Stimulated activated CD4-positive, alpha-beta T cell treated with anti-CD3 and anti-CD28 coated beads, Interleukin-2, amount 100 ng/mL, for 48 hours (primary cell): ENCODE results near the gene FDXR.
A peak's percentile ranks its signal among the peaks of the same experiment; 100 is the strongest.

Source experiments
- DNase-seq, 2 donors: peaks; one replicate each; pipeline ENCODE4 v3.0.0-alpha.2; 2020

FDXR gene

DNA sequence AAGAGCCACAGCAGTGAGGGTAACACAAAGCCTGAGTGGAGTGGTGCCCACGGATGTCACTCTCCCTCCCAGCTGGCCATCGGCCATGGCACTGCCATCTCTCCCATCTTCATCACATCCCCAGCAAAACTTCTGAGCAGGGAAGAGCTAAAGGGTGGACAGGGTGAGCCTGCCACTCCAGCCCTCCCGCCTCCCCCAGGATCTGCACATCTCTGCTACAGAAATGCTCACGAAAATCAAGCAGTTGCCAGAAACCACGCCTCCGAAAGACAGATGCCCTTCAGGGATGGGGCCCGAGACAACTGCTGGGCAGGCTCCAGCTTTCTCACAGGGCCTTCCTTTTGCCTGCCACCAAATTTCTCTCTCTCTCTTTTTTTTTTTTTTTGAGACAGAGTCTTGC lies 16.7 kb downstream of the FDXR start:
- no peak for DNase-seq

DNA sequence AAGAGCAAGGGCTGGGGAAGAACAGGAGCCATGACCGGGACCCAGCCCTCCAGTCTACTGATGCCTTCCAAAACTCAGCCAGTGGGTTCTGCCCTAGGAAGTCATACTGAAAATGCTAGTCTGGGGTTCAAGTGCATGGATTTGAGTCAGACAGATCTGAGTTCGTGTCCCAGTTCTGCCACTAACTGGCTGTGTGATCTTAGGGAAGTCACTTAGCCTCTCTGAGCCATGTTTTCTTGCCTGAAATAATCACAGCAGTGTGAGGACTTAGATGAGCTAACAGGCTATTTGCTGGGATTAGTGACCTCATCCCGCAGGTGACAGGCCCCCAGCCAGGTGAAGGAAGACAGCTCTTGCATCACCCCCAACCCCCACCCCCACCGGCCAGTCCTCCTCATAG lies 17.5 kb downstream of the FDXR start:
- DNase-seq: no peak

DNA sequence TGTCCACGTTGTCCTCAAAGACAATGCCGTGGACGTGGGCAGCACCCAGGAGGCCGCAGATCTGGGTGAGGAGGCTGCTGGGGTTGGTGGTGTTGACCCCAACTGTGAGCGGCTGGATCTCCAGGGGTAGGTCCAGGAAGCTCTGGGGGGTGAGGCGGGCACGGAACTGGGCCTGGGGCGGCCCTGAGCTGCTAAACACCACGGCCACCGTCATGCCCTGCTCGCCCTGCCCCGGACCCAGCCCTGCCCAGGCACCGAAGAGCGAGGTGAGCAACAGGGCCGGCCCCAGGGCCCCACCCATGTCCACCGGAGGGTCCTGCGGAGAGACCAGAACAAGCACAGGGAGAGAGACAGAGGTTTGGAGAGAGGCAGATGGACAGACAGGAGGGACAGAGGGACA lies 18.0 kb downstream of the FDXR start:
- no peak for DNase-seq

DNA sequence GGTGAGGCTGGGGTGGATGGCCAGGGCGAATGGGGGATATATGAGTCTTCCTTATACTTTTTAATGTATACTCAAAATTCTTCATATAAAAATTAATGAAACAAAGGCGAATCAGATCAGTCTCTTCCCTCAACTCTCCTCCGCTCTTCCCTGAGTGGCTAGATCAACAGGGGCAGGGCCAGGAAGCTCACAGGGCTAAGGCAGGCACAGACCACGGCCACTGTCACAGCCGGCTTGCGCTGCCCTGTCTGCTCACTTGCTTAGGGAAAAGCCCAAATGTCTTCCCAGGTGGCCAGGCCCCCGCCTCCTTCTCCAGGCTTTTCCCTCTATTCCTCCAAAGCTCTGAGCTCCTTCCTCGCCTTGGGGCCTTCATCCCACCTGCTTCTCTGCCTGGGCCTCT lies 19.1 kb downstream of the FDXR start:
- DNase-seq: no peak

DNA sequence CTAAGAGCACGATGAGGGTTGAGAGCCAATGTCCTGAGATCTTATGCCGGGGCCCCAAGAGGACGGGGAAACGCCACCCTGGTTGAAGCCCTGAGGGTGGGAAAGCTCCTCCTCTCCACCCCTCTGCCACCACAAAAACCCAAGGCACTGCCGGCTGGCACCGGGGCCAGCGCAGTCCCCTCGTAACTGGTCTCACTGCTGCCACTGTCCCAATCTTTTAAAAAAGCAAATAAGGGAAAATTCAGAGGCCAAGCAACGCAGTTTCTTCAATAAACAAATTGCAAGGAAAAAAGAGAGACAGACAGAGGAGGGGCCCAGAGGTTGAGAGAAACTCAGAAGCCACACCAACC lies 19.8 kb downstream of the FDXR start:
- DNase-seq: no peak

DNA sequence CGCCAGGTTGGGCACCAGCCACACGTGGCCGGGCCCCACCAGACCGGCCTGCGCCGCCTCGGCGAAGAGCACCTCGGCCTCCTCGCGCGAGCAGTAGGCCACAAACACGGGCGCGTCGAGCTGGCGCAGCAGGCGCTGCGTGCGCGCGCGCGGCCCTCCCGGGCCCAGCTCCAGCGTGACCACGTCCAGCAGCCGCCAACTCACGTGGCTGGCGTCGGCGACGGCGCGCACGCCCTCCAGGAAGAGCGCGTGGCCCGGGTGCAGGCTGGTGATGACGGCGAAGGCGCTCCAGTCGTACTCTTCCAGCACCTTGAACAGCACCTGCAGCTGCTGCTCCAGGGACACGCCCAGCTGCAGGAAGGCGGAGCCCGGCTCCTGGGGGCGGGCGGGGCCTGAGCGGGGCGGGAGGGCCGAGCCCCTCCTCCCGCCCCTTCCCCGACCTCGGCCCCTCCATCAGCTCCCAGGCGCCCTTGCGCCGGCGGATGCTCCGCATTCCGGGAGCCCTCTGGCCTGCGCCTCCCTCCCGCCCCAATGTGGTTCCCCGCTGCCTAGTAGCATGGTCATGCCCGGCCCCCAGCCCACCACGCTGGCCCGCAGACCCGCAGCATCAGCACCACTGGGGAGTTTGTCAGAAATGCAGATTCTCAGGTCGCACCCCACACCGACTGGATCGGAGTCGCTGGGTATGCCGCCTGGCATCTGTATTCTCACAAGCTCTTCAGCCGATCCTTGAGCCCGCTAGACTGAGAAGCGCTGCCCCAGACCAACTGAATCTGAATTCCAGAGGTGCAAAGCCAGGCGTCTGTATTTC lies 20.4 kb downstream of the FDXR start:
- peak; percentile 49 to 56 for DNase-seq

DNA sequence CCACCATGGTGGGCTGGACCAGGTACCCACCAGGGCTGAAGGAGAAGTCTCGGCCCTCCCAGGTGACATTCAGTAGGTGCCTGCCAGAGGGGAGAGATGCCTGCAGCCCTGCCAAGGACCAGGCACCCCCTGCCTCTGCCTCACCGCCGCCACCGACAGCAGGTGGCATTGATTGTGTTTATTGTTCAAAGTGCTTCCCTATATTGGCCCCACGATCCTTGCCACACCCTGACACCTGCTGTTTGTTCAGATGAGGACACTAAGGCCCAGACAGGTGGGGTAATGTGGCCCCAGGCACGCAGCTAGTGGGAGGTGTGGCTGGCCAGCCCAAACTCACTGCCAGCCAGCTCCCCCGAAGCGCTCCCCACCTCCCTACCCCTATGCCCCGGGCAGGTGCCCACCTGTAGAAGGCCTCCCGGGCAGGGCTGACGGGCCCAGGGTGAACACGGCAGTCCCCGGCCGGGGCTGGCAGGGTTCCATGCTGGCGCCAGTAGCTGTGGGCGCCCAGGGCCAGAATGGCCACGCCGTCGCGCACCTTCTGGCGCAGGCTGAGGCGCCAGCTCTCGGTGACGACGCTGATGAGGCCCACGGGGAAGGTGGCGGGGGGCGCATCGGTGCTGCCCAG lies 21.1 kb downstream of the FDXR start:
- no peak for DNase-seq

DNA sequence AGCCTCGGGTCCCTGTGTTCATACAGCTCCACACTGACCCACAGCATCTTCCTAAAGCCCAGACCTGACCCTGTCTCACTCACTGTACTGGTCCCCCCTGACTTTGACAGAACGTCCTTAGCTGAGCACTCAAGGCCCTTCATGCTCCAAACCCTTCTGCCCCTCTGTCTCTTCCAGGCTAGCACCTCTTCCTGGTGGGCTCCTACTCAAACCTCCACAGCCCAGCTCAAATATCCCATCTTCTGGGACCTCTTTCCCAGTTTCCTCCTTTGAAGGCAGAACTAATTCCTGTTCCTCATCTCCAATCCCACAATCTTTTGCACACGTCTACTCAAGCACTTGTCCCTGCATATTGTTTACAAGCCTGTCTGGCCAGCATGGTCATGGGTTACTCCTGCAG lies 21.9 kb downstream of the FDXR start:
- DNase-seq: no peak

DNA sequence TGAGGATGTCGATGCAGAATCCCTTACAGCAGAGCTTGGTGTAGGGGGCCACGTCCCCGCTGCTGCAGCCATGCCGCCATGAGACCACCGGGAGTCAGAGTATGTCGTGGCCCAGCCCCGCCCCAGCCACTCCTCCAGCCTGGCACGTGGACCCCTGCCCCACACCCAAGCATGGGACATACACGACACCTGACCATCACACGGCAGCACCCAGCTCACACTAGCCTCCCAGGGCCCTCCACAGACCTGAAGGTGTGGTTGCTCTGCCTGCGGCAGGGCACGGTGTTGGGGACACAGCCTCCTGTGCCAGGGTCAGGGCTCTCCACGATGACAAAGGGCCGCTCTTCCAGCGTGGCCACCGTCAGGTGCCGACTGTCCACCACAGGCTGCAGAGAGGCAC lies 22.5 kb downstream of the FDXR start:
- no peak for DNase-seq

DNA sequence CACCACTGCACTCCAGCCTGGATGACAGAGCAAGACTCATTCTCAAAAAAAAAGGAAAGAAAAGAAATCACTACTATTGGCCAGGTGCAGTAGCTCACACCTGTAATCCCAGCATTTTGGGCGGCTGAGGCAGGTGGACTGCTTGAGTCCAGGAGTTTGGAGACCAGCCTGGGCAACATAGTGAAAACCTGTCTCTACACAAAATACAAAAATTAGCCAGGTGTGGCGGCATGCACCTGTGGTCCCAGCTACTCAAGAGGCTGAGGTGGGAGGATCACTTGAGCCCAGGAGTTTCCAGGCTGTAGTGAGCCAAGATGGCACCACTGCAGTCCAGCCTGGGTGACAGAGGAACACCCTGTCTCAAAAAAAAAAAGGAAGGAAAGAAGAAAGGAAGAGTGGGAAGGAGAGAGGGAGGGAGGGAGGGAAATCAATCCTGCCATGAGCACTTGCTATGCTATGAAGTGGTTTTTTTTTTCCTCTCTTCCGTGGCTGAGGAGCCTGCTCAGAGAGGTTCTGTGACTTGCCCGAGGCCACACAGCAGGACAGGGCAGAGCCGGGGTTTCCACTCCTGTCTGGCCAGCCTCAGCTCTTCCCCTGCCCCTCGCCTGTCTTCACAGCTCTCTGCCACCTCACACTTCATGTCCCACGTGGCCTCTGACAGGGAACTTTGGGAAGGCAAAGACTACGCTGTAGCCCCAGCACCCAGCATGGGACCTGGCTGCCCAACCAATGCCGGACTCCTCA lies 24.0 kb downstream of the FDXR start:
- DNase-seq: no peak

DNA sequence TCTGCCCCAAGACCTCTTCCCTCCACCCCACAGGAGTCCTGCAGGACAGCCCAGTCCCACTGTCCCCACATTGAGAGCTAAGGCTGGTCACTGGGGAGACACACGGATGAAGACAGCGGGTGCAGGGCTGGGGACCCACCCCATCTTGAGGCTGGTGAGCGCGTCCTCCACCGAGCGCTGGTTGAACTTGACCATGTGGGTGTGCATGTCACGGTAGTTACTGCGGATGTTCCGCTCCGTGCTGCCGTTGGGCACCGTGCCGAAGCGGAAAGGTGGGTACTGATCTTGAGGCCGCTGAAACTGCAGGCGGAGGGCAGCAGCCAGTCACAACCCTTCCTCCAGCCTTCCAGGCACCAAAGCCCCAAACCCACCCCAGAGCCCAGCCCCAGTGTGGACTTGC lies 26.2 kb downstream of the FDXR start:
- no peak for DNase-seq

DNA sequence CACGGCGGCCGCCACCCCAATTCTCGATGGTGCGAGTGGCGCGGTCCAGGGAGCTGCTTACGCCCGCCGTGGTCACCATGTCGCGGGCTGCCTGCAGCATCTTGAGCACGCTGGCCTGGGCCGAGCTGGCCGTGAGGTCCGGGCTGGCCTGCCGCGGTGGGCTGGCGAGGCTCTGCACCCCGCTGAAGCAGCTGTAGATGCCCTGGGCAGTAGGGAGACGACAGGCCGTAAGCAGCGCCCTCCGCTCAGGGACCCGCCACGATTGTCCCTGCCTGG lies 29.5 kb downstream of the FDXR start:
- DNase-seq: no peak

DNA sequence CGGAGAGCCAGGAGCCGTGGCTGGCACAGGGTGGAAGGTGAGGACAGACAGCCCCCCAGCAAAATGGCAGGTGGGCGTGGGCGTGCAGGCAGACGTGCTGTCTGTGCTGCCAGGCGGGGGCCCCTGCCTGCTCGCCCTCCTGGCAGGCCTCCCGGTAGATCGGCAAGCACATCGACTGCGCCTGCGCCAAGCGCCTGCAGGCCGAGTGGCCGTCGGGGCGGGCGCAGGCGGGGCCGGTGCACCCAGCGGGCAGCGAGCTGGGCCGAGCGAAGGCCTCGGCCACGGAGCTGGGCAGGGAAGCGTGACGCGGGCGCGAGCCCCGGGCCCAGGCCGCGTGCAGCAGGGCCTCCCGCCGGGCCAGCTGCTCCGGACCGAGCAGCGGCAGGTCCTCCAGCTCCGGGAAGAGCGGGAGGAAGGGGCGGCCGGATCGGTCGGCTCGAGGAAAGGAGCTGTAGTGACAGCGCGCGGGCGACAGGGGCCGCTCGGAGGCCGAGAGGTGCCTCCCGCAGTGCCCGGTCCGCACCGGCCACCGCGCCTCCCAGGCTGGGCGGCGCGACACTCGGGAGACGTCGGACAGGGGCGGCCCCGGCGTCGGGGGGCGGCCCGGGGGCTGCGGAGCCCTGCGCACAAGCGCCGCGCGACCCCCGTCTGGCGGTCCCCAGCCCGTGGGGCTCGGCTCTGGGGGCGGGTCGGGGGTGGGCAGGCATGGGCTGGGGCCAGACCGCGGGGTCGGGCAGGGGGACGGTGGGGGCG lies 30.0 kb downstream of the FDXR start:
- no peak for DNase-seq

DNA sequence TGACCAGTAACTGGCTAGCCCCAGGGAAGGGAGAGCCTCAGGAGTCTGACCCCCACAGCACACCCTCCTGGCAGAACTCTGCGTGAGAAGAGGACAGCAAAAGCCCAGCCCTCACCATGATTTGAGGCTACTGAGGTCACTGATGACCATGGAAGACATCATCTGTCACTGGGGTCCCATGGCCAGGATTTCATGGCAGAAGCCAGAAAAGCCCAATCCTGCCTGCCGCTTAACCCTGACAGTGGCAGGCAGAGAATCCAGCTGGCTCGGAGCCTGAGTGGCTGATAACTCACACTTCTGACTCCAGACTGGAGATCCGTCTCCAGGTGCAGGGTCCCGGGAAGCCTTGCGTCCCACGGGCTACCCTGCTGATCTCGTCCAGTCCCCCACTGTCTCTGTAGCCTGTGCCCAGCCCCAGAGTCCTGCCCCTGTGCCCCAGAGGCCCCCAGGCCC lies 30.6 kb downstream of the FDXR start:
- no peak for DNase-seq

DNA sequence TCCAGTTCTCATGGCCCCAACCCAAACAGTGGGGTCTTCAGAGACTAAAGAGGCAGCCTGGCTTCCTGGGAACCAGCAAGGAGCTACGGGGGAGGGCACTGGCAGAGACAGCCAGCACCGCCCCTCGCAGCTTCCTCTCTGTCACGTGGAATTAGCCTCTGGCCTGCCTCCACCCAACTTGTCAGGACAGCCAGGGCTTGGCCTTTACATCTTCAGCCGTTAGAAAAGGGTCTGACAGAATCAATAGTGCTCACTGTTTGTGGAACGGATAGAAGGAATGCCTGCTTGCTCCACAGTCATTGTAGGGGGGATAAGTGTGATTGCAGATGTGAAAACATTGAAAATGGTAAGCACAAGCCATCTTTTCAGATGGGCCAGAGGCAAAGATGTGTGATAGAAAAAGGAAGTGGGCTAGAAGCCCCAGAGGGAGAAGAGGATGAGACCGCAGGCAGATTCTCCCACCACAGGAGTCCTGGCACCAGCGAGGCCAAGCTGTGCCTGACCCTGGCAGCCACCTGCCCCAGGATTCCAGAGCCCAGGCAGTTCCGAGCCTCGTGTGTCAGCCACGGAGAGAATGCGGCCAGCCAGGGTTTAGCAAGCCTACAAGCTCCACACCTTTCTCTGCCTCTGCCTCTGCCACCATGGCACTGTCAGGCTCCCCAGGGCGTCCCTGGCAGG lies 31.7 kb downstream of the FDXR start:
- no peak for DNase-seq

DNA sequence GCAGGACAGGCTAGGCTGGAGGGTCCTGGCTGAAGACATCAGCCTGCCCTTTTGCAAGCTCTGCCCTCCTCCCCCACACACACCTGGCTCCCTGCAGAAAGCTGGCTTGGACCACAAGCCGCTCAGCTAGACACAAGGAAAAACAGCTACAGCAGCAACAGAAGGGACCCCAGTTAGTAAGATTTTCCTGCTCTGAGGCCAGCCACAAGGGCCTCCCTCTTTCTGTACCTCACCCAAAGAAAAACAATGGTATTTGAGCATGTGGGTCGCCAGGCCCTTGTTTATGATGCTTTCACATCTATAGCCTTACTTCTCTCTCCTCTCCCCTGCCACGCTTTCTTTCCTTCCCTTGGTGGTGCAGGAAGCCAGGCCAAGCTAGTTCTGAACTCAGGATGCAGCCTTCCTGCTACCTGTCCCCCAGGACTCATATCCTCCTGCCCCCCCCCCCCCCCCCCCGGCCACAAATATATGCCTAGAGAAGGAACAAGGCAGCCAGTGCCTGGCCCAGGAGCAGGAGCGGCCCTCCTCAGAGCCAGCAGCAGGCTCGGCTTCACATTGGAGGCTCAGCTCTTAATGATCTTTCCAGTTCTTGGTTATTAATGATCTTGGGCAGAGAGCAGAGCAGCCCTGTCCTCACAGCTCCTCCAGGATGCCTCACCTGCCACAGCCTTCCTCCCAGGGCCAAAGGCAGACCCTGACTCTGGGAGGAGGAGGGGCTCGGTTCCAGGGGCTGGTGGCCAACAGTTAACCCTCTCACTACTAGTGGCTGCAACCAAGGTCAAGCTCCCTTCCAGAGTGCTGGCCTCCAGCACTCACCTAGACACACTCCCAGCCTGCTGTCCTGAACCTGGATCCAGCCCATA lies 32.6 kb downstream of the FDXR start:
- DNase-seq: no peak

DNA sequence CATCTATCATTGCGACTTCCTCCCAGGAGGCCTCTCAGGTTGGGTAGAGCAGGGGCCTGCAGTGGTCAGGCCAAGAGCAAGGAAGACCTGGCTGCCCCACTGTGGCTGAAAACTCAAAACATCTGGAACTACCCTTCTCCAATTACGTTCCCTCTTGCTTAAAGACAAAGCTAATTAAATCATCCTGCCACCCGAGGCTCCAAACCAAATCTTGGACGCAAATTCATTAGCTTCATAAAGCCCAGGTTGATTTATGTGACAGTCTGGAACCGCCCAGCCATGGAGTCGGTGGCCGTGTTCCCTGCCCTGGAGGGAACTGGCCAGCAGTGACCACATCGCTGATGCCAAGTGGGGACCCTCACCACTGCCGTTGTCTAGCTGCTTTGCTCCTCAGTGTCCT lies 34.5 kb downstream of the FDXR start:
- no peak for DNase-seq

DNA sequence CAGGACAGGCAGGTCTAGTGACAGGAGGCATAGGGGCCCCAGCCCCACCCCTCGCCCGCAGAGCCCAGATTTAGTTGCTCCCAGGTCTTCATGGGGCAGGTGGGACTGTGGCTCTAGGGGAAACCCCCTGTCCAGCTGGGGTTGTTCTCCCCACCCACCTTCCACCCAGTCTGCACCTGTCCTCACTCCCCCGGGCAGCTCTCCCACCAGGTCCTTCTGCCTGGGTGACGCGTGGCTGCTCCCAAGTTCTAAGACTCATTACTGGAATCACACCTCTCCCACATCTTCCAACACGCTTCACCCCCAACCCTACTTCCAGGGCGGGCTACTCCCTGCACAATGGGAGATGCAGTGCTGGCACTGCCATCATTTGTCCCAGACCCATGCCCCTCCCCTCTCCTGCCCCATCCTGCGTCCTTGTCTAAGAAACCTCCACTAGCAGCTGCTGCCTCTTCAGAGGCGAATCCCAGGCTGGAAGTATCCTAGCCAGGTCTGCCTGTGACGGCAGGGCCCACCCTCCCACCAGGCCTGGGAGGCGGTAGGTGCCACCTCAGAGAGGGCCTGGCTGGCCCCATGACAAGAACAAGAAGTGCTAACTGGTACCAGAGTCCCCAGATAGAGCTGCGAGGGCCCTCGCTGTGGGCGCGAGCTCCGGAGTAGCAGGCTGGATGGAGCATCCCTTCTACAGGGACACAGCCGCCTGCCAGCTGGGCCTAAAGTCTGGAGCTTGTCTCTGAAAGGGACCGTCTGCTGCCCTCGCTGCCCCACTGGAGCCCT lies 35.9 kb downstream of the FDXR start:
- DNase-seq: no peak

DNA sequence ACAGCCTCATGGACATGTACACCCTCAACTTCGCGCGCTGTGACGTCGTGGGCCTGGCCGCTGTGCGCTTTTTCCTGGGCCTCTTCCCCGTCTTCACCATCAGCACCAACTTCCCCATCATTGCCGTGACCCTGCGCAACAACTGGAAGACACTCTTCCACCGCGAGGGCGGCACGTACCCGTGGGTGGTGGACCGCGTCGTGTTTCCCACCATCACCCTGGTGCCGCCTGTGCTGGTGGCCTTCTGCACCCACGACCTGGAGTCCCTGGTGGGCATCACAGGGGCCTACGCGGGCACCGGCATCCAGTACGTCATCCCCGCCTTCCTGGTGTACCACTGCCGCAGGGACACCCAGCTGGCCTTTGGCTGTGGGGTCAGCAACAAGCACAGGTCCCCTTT lies 36.6 kb downstream of the FDXR start:
- DNase-seq: no peak

DNA sequence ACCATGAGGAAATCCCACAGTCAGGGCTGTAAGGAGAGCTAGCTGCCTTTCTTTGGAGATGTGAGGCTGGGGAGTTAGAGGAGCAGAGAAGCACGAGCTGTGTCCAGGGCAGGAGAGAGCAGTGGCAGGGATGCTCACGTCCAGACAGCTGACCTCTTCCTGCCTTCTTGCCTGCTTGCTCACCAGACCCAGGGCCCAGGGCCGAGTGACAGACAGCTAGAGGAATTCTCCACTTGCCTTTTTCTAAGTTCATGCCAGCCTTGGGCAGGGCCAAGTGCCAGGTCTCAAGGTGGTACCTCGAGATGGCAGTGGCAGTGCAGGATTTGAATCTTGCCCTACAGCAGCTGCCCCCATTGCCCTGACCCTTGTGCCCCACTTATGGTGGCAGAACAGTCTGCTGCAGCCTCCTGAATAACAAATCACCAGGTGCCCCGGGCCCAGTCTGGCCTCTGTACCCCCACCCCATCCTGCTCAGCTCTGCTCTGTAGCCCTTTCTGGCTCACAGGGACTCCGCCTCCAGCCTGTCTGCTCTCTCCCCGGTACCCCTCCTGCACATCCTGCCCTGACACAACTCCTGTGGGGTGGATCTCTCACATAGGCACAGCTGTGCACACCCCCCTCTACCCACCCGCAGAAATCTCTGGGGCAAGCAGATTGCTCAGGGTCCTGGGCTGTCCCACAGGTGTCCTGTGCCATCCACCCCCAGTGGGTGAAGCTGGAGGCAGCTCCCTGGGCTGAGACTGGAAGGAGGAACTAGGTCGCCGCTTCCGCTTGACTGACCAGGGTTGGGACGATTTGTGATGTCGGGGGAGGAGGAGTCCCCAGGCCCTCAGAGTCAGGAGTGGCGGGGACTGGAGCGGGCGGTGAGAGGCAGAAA lies 39.1 kb downstream of the FDXR start:
- DNase-seq: no peak
